ENCODE results near the gene CABLES2.

- no peak for TF ChIP-seq YY1 (IDR thresholded peaks at IDR 0.05; ENCODE audit: low read depth)
- TF ChIP-seq ZBTB7A (IDR thresholded peaks at IDR 0.05; ENCODE audit: low read depth), result peak; percentile 66; the same call in 1 of the 2 replicates
- TF ChIP-seq TEAD4 (IDR thresholded peaks at IDR 0.05), result no peak
- TF ChIP-seq, protein P1, sequence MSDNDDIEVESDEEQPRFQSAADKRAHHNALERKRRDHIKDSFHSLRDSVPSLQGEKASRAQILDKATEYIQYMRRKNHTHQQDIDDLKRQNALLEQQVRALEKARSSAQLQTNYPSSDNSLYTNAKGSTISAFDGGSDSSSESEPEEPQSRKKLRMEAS (IDR thresholded peaks at IDR 0.05), result no peak
- TF ChIP-seq, protein P2, sequence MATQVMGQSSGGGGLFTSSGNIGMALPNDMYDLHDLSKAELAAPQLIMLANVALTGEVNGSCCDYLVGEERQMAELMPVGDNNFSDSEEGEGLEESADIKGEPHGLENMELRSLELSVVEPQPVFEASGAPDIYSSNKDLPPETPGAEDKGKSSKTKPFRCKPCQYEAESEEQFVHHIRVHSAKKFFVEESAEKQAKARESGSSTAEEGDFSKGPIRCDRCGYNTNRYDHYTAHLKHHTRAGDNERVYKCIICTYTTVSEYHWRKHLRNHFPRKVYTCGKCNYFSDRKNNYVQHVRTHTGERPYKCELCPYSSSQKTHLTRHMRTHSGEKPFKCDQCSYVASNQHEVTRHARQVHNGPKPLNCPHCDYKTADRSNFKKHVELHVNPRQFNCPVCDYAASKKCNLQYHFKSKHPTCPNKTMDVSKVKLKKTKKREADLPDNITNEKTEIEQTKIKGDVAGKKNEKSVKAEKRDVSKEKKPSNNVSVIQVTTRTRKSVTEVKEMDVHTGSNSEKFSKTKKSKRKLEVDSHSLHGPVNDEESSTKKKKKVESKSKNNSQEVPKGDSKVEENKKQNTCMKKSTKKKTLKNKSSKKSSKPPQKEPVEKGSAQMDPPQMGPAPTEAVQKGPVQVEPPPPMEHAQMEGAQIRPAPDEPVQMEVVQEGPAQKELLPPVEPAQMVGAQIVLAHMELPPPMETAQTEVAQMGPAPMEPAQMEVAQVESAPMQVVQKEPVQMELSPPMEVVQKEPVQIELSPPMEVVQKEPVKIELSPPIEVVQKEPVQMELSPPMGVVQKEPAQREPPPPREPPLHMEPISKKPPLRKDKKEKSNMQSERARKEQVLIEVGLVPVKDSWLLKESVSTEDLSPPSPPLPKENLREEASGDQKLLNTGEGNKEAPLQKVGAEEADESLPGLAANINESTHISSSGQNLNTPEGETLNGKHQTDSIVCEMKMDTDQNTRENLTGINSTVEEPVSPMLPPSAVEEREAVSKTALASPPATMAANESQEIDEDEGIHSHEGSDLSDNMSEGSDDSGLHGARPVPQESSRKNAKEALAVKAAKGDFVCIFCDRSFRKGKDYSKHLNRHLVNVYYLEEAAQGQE (IDR thresholded peaks at IDR 0.05; ENCODE audit: low read depth), result no peak
- no peak for TF ChIP-seq CEBPB (IDR thresholded peaks at IDR 0.05)
- no peak for TF ChIP-seq TAF1 (IDR thresholded peaks at IDR 0.05; ENCODE audit: low read depth)
- TF ChIP-seq EP300 (IDR thresholded peaks at IDR 0.05; ENCODE audit: borderline replicate concordance), result no peak
- no peak for TF ChIP-seq NFIC (IDR thresholded peaks at IDR 0.05)
- TF ChIP-seq, protein P3, sequence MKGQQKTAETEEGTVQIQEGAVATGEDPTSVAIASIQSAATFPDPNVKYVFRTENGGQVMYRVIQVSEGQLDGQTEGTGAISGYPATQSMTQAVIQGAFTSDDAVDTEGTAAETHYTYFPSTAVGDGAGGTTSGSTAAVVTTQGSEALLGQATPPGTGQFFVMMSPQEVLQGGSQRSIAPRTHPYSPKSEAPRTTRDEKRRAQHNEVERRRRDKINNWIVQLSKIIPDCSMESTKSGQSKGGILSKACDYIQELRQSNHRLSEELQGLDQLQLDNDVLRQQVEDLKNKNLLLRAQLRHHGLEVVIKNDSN (IDR thresholded peaks at IDR 0.05), result no peak
- no peak for TF ChIP-seq TCF12 (IDR thresholded peaks at IDR 0.05; ENCODE audit: low read depth)
- no peak for TF ChIP-seq EGR1 (IDR thresholded peaks at IDR 0.05)
- TF ChIP-seq RAD21 (IDR thresholded peaks at IDR 0.05; ENCODE audit: low read depth), result no peak
Observed at GRCh38 chr20:62351469-62352401, 55.4 kb downstream of the CABLES2 start.
